ENCODE results near the gene RAP1GAP. TPM values are rescaled to one million over a fixed set of nuclear protein-coding genes. Genes with fewer than 3 reads are reported as not detected.

The RAP1GAP gene
- not detected in 2 replicates for total RNA-seq

GRCh38 chr1:21669258-21670058, at the start of gene RAP1GAP:
Gene RAP1GAP, minus strand, starts transcription at chr1:21669357. Its CDS starts 49,325 bp downstream, at chr1:21620032.

Other genes starting within 250 kb of the RAP1GAP start
- gene NBPF3, start 229.2 kb downstream of the RAP1GAP start, total RNA-seq = 8.1 and 16.4 TPM in 2 replicates
- 7.3 TPM in 1 of 2 replicates, not detected in the other for gene ALPL, start 159.9 kb downstream of the RAP1GAP start, total RNA-seq
- 27.6 and 35.6 TPM in 2 replicates for gene USP48, start 113.8 kb upstream of the RAP1GAP start, total RNA-seq
- not detected in 2 replicates for gene LDLRAD2, start 142.9 kb upstream of the RAP1GAP start, total RNA-seq

Measured in subcutaneous preadipocyte (primary cell).